ENCODE results near the gene WARS2. TPM values are rescaled to one million over a fixed set of nuclear protein-coding genes. Genes with fewer than 3 reads are reported as not detected.

The WARS2 gene
- total RNA-seq, 1 experiment from 2014 or later, result 17.6 TPM

DNA sequence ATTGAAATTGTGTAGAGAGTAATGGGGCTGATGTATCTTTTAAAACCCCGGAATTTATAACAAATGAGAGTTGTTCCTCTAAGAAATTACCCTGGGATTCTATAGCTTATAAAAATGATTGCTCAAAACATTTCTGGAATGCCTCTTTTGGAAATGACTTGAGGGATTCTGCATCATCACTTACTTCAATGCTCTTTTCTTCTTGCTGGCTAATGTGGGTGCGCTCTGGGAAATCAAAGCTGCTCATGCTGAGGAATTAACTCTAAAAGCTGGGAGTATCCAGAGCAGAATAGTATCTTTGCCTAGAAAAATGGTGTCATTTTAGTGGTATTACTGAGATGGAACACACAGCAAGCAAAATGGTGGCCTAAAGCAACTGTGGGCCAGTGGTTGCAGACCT is 129.3 kb downstream of the WARS2 start:
- no peak for DNase-seq
- BruUV-seq (replicated peaks), result no TSS peak
- CTCF ChIA-PET, result no interaction called here

DNA sequence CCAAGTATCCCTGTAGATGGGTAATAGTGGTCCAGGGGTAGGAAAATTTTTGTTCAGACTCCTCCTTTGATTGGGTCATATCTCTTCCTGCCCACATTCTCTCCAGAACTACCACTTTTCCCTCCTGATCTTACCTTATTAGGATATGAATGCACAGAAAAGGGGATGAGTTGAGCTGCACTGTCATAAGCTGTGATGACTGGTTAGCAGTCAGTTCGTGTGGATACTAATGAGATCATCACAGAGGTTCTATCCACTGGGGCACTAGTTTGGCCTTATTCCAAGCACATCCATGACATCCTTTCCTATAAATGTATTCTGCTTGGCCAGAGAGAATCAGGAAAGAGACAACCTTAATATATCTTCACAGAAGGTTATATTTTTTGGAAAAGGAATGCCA is 130.3 kb downstream of the WARS2 start:
- ChIA-PET CTCF (no interaction called here), POLR2A (ENCODE audit: unreplicated experiment) (no interaction called here)
- no peaks in the 10 kb centered on the region for H3K79me2 ChIP-seq (ENCODE audit: low read depth)
- H3K4me2 ChIP-seq, result no peak overlapping the region
- no peak overlapping the region for H2AFZ ChIP-seq
- no TSS peak for BruUV-seq (replicated peaks)
- no peaks in the 10 kb centered on the region for H3K9me3 ChIP-seq (ENCODE audit: insufficient read depth, low read depth)
- no peaks in the 10 kb centered on the region for H3K36me3 ChIP-seq (ENCODE audit: low read depth)
- no peaks in the 10 kb centered on the region for H3K9me2 ChIP-seq (ENCODE audit: insufficient read depth)
- TF ChIP-seq EZH2 (IDR thresholded peaks at IDR 0.05; ENCODE audit: low read depth), result no peak
- TF ChIP-seq, protein P1, sequence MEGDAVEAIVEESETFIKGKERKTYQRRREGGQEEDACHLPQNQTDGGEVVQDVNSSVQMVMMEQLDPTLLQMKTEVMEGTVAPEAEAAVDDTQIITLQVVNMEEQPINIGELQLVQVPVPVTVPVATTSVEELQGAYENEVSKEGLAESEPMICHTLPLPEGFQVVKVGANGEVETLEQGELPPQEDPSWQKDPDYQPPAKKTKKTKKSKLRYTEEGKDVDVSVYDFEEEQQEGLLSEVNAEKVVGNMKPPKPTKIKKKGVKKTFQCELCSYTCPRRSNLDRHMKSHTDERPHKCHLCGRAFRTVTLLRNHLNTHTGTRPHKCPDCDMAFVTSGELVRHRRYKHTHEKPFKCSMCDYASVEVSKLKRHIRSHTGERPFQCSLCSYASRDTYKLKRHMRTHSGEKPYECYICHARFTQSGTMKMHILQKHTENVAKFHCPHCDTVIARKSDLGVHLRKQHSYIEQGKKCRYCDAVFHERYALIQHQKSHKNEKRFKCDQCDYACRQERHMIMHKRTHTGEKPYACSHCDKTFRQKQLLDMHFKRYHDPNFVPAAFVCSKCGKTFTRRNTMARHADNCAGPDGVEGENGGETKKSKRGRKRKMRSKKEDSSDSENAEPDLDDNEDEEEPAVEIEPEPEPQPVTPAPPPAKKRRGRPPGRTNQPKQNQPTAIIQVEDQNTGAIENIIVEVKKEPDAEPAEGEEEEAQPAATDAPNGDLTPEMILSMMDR (conservative IDR thresholded peaks at IDR 0.05), result no peak
- H3K4me3 ChIP-seq, result no peak overlapping the region
- H3F3A ChIP-seq (ENCODE audit: insufficient read depth, low read depth), result no peaks in the 10 kb centered on the region
- no peaks in the 10 kb centered on the region for H3K27me3 ChIP-seq (ENCODE audit: insufficient read depth, low read depth)
- H4K20me1 ChIP-seq (ENCODE audit: insufficient read depth), result no peaks in the 10 kb centered on the region
- intact Hi-C loops (cut with micrococcal nuclease; ENCODE audit: unreplicated experiment), result no loop called here
- no peaks in the 10 kb centered on the region for H3K4me1 ChIP-seq (replicated peaks; ENCODE audit: insufficient read depth)
- H3K27ac ChIP-seq, result no peak overlapping the region
- DNase-seq, result no peak

More for the DNA sequence above, 129.3 kb downstream of the WARS2 start:
- Histone ChIP-seq H3K4me3 (no peak overlapping the region), H3K4me2 (no peak overlapping the region), H3K4me1 (replicated peaks; ENCODE audit: insufficient read depth) (no peaks in the 10 kb centered on the region), H3K27me3 (ENCODE audit: insufficient read depth, low read depth) (no peaks in the 10 kb centered on the region), H3K79me2 (ENCODE audit: low read depth) (no peaks in the 10 kb centered on the region), H3F3A (ENCODE audit: insufficient read depth, low read depth) (no peaks in the 10 kb centered on the region), H3K9me2 (ENCODE audit: insufficient read depth) (no peaks in the 10 kb centered on the region), H2AFZ (no peak overlapping the region), H4K20me1 (ENCODE audit: insufficient read depth) (no peaks in the 10 kb centered on the region), H3K9me3 (ENCODE audit: insufficient read depth, low read depth) (no peaks in the 10 kb centered on the region), H3K36me3 (ENCODE audit: low read depth) (no peaks in the 10 kb centered on the region), H3K27ac (no peak overlapping the region)
- intact Hi-C loops (cut with micrococcal nuclease; ENCODE audit: unreplicated experiment), result no loop called here
- POLR2A ChIA-PET (ENCODE audit: unreplicated experiment), result no interaction called here
- TF ChIP-seq EZH2 (IDR thresholded peaks at IDR 0.05; ENCODE audit: low read depth), result no peak
- TF ChIP-seq, protein P1 (conservative IDR thresholded peaks at IDR 0.05), result no peak

DNA sequence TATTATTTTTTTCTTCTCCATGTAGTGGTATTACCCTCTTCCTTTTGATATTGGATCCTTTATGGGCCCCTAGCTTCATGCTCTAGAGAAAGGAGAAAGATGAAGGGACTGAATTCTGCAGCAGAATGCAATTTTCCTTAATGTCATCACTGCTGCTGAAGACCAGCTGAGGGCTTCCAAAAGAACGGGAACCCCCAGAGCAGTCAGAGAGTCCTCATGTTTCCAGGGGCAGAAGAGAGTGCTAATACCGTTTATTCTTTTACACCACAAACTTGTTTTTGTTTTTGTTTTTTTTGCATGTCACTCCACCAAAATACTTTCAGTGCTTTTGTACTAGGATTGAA is 131.2 kb downstream of the WARS2 start:
- ChIA-PET CTCF (interaction anchor here (0.6 kb wide), 5 partner anchors 24 to 994 kb away, joined by 3 to 5 read pairs (median 5); no protein-coding TSS in a partner anchor), POLR2A (ENCODE audit: unreplicated experiment) (interaction anchor here (0.6 kb wide), 1 partner anchor 132 kb away, joined by 8 read pairs; no protein-coding TSS in a partner anchor)
- Histone ChIP-seq H3K9me3 (ENCODE audit: insufficient read depth, low read depth) (no peaks in the 10 kb centered on the region), H4K20me1 (ENCODE audit: insufficient read depth) (no peaks in the 10 kb centered on the region), H3K4me2 (no peak overlapping the region), H3K9me2 (ENCODE audit: insufficient read depth) (no peaks in the 10 kb centered on the region), H2AFZ (no peak overlapping the region), H3K79me2 (ENCODE audit: low read depth) (no peaks in the 10 kb centered on the region), H3K27me3 (ENCODE audit: insufficient read depth, low read depth) (no peaks in the 10 kb centered on the region), H3K36me3 (ENCODE audit: low read depth) (no peaks in the 10 kb centered on the region), H3K4me3 (no peak overlapping the region), H3K27ac (no peak overlapping the region), H3F3A (ENCODE audit: insufficient read depth, low read depth) (no peaks in the 10 kb centered on the region), H3K4me1 (replicated peaks; ENCODE audit: insufficient read depth) (no peaks in the 10 kb centered on the region)
- no peak for DNase-seq
- BruUV-seq (replicated peaks), result no TSS peak
- intact Hi-C loops (cut with micrococcal nuclease; ENCODE audit: unreplicated experiment), result loop anchor here (2.0 to 10.0 kb wide), 3 partner anchors 266 to 932 kb away; no protein-coding TSS in a partner anchor
- TF ChIP-seq EZH2 (IDR thresholded peaks at IDR 0.05; ENCODE audit: low read depth), result no peak
- TF ChIP-seq, protein P1 (conservative IDR thresholded peaks at IDR 0.05), result no peak

All from PC-9 (cell line).